Placental epithelial cell (primary cell): ENCODE measurements around the gene ALOX12B. TPM values are rescaled to one million over a fixed set of nuclear protein-coding genes. Genes with fewer than 3 reads are reported as not detected.

Experiments
- small RNA-seq: library from RNA; depleted of rRNA; stranded (forward); fragments of <200 nt; gene quantifications from one replicate; pipeline ENCODE3, GENCODE V24; 2012
- total RNA-seq: library from RNA; depleted of rRNA; stranded (reverse); fragments of >200 nt; gene quantifications from 2 replicates; pipeline ENCODE4 v1.2.3, GENCODE V29; 2012

The ALOX12B gene
- not detected in 2 replicates for total RNA-seq

GRCh38 chr17:8087075-8087951 is at the start of gene ALOX12B:
Gene ALOX12B (minus strand): TSS chr17:8087716. CDS start chr17:8087442, 274 bp downstream.

DNA sequence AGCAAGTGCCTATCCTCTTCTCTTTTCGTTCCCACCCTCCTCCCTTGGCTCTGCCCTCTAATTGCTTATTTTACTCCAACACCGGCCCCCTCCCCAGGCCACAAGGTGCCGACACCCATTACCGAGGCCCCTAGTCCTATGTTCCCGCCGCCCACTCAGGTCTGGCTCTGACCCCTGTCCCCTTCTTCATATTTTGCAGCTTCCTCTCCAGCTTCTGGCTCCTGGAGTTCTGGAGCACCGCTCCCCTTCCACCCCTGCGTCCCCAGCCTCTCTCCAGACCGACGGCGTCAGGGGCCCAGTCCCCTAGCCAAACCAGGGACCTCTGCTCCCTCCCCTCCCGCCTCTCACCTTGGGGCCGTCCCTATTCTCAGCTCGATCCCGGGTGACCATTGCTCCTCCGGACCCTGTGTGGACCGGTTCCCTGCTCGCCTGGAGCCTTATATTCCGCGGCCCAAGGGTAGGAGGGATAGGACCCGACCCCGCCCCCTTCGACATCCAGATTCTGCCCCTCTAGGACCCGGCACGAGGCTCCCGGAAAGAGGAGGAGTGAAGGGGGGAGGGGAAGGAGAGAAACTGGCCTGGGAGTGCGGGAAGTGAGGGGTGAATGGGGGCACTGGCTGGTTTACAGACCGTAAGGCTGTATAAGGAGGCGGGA is 36.3 kb upstream of the ALOX12B start, which contains the start of gene HES7:
HES7 (minus strand) TSS at position 412 of the 655 bp plus-strand sequence; CDS start at position 390, 22 bp downstream.

DNA sequence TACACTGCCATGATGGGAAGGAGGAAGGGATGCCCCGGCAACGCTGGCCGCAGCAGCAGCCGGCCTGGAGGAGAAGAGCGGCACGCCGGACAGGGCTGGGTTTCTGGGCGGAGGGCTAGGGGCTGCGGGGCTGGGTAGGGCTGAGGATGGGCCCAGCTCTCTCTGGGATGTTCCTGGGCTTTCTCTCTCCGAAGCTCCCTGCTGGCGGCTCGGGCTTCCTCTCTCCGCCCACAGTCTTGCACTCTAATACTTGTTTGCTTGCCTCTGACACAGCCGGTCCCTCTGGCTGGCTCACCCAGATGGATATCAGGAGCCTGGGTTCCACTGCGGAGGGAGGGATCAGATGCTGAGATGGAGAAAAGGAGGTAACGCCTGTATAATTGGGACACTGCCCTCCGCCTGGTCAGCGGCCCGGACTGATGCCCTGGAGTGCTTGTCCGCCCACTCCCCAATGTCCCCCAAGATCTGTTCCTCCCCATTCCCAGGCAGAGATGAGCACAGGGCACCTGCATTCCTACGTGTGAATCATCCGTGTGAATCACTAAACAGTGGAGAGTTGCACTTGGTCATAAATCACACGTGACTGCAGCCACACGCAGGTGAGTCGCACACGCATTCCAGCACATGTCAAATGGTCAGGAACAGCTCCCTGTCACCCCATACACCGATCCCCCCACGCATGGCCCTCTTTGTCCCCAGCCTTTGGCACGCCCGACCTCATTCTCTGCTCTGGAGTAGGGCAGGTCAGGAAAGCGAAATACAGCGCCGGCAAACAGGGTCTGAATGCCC is 30.7 kb upstream of the ALOX12B start, which contains the start of gene ALOXE3:
ALOXE3 (minus strand) TSS at position 535 of the 789 bp plus-strand sequence; CDS start at position 11, 524 bp downstream.

GRCh38 chr17:8038954-8039610 is 48.4 kb downstream of the ALOX12B start, which contains the start of gene ALOX15B:
Gene ALOX15B (plus strand): TSS chr17:8039059. CDS start chr17:8039156, 97 bp downstream.

Small RNA genes within 50 kb of the gene (small RNA-seq; reads per million reads assigned to genes)
- not detected for gene MIR4314

Other genes with a start within 250 kb of the ALOX12B start
- 2.0 and 3.3 TPM in 2 replicates for gene TMEM88, start 232.7 kb downstream of the ALOX12B start, total RNA-seq
- gene NAA38, start 230.2 kb downstream of the ALOX12B start, total RNA-seq, result 65.6 and 78.9 TPM in 2 replicates
- gene CYB5D1, start 229.7 kb downstream of the ALOX12B start, total RNA-seq, result 9.8 and 10.1 TPM in 2 replicates
- 119 and 236 TPM in 2 replicates for gene CHD3, start 198.9 kb downstream of the ALOX12B start, total RNA-seq
- gene RNF227, start 171.4 kb downstream of the ALOX12B start, total RNA-seq, result 3.1 and 3.3 TPM in 2 replicates
- gene KCNAB3, start 157.9 kb downstream of the ALOX12B start, total RNA-seq, result 1.2 and 1.6 TPM in 2 replicates
- 49.9 and 60.9 TPM in 2 replicates for gene TRAPPC1, start 155.8 kb downstream of the ALOX12B start, total RNA-seq
- 29.8 and 39.7 TPM in 2 replicates for gene CNTROB, start 155.5 kb downstream of the ALOX12B start, total RNA-seq
- gene GUCY2D, start 85.1 kb downstream of the ALOX12B start, total RNA-seq, result not detected in 2 replicates
- 0.11 and 0.79 TPM in 2 replicates for gene ALOX15B, start 48.7 kb downstream of the ALOX12B start, total RNA-seq
- 2.4 and 2.5 TPM in 2 replicates for gene ALOXE3, start 30.8 kb upstream of the ALOX12B start, total RNA-seq
- not detected in 2 replicates for gene HES7, start 36.4 kb upstream of the ALOX12B start, total RNA-seq
- gene PER1, start 64.7 kb upstream of the ALOX12B start, total RNA-seq, result 55.7 and 81.3 TPM in 2 replicates
- 2.8 and 5.5 TPM in 2 replicates for gene VAMP2, start 75.2 kb upstream of the ALOX12B start, total RNA-seq
- 31.6 and 67.1 TPM in 2 replicates for gene TMEM107, start 88.7 kb upstream of the ALOX12B start, total RNA-seq
- gene BORCS6, start 102.5 kb upstream of the ALOX12B start, total RNA-seq, result 10.6 and 11.3 TPM in 2 replicates
- 7.7 and 15.7 TPM in 2 replicates for gene AURKB, start 122.9 kb upstream of the ALOX12B start, total RNA-seq
- 7.1 and 8.6 TPM in 2 replicates for gene CTC1, start 160.3 kb upstream of the ALOX12B start, total RNA-seq
- gene PFAS, start 161.6 kb upstream of the ALOX12B start, total RNA-seq, result 10.2 and 18.8 TPM in 2 replicates
- gene RANGRF, start 201.0 kb upstream of the ALOX12B start, total RNA-seq, result 8.6 and 14.9 TPM in 2 replicates
- gene SLC25A35, start 207.7 kb upstream of the ALOX12B start, total RNA-seq, result 0.65 and 0.79 TPM in 2 replicates
- gene ARHGEF15, start 222.5 kb upstream of the ALOX12B start, total RNA-seq, result under 0.01 TPM in 1 of 2 replicates, not detected in the other